PC-9 (cell line): Measurements from ENCODE around the gene ZNF236. TPM values are rescaled to one million over a fixed set of nuclear protein-coding genes. Genes with fewer than 3 reads are reported as not detected.

Experiments
- BruUV-seq: library from RNA; stranded (reverse); fragments of 400-500 nt; replicated peaks from 2 replicates; lab custom pipeline; 2021; lab: Mats Ljungman, UMichigan
- CTCF ChIA-PET: fragments of 300-600 bp; sonication (Branson Sonifier 250); formaldehyde crosslinking; loops from one replicate; lab custom pipeline; 2022; ENCODE audit warnings: antibody characterized with exemption; lab: Charles Lee
- POLR2A ChIA-PET: fragments of 300-600 bp; sonication (Branson Sonifier 250); formaldehyde crosslinking; loops from one replicate; lab custom pipeline; 2022; ENCODE audit warnings: antibody characterized with exemption; ENCODE audit not compliant: unreplicated experiment; lab: Charles Lee
- DNase-seq, 2 experiments: peaks; one replicate each; pipeline versions ENCODE4 v3.0.0 to v3.0.0-alpha.2; 2015 to 2022; ENCODE audit warnings: mixed read lengths in 1 of 2
- H2AFZ ChIP-seq: fragments of 200-600 bp; sonication (generic); 2 replicates; pipeline ENCODE4 v1.8.1; 2017; ENCODE audit warnings: antibody characterized with exemption
- H3F3A ChIP-seq: fragments of 200-600 bp; sonication (generic); 2 replicates; pipeline ENCODE4 v1.8.1; 2017; ENCODE audit warnings: antibody characterized with exemption, mild to moderate bottlenecking, low read depth; ENCODE audit not compliant: insufficient read depth
- H3K27ac ChIP-seq: fragments of 200-600 bp; sonication (generic); 2 replicates; pipeline ENCODE4 v1.6.1; 2016; ENCODE audit warnings: mixed run types
- H3K27me3 ChIP-seq: fragments of 200-600 bp; sonication (generic); 2 replicates; pipeline ENCODE4 v1.6.1; 2016; ENCODE audit warnings: low read depth, mixed run types; ENCODE audit not compliant: insufficient read depth
- H3K36me3 ChIP-seq: fragments of 200-600 bp; sonication (generic); 2 replicates; pipeline ENCODE4 v1.6.1; 2016; ENCODE audit warnings: low read depth, mixed run types
- H3K4me1 ChIP-seq: fragments of 200-600 bp; sonication (generic); replicated peaks from 2 replicates; pipeline ENCODE4 v1.6.1; 2016; ENCODE audit warnings: mixed run types; ENCODE audit not compliant: insufficient read depth
- H3K4me2 ChIP-seq: fragments of 200-600 bp; sonication (generic); 2 replicates; pipeline ENCODE4 v1.6.1; 2017; ENCODE audit warnings: mixed run types
- H3K4me3 ChIP-seq: fragments of 200-600 bp; sonication (generic); 2 replicates; pipeline ENCODE4 v1.6.1; 2016; ENCODE audit warnings: mixed run types
- H3K79me2 ChIP-seq: fragments of 200-600 bp; sonication (generic); 2 replicates; pipeline ENCODE4 v1.6.1; 2017; ENCODE audit warnings: low read depth, mixed run types
- H3K9me2 ChIP-seq: fragments of 200-600 bp; sonication (generic); 2 replicates; pipeline ENCODE4 v1.8.1; 2017; ENCODE audit warnings: mild to moderate bottlenecking; ENCODE audit not compliant: insufficient read depth
- H3K9me3 ChIP-seq: fragments of 200-600 bp; sonication (generic); 2 replicates; pipeline ENCODE4 v1.8.1; 2016; ENCODE audit warnings: low read depth; ENCODE audit not compliant: insufficient read depth
- H4K20me1 ChIP-seq: fragments of 200-600 bp; sonication (generic); 2 replicates; pipeline ENCODE4 v1.8.1; 2017; ENCODE audit not compliant: insufficient read depth
- EZH2 ChIP-seq: fragments of 200-600 bp; sonication (generic); IDR thresholded peaks from 2 replicates; pipeline ENCODE4 v1.8.0; 2017; ENCODE audit warnings: antibody characterized with exemption, low read depth
- intact Hi-C: fragments of 100-400 bp; cut with micrococcal nuclease; formaldehyde crosslinking; loops from one replicate; pipeline ENCODE4 v1.10.0; 2022; ENCODE audit not compliant: unreplicated experiment
- total RNA-seq: library from RNA; stranded (reverse); gene quantifications from 2 replicates; pipeline ENCODE4 v1.2.3, GENCODE V29; 2021
- TF ChIP-seq, protein P1 (sequence below): fragments of 200-600 bp; sonication (generic); conservative IDR thresholded peaks from 2 replicates; pipeline ENCODE4 v1.6.1; 2017; ENCODE audit warnings: mixed run types, antibody characterized with exemption, mild to moderate bottlenecking, moderate library complexity

The ZNF236 gene
- total RNA-seq, 1 experiment from 2014 or later, result 10.8 TPM

DNA sequence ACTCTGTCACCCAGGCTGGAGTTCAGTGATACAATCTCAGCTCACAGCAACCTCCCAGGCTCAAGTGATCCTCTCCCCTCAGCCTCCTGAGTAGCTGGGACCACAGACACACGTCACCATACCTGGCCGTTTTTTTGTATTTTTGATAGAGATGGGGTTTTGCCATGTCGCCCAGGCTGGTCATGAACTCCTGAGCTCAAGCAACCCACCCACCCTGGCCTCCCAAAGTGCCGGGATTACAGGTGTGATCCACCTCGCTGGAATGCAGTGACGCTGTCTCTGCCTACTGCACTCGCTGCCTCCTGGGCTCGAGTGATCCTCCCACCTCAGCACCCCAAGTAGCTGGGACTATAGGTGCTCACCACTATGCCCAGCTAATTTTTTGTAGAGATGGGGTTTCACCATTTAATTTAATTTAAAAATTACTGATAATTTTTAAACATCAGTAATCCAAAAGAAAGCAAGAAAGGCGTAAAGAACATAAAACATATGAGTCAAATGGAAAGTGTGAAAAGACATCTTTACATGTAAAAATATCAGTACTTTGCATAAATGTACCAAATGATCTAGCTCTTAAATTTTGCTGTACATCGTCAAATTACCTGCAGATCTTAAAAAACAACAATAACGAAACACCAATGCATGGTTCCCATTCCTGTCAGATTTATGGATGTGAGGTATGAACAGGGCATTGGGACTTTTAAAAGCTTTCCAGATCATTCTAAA is 2.8 kb upstream of the ZNF236 start:
- POLR2A ChIA-PET, result interaction anchor here (0.7 kb wide), 1 partner anchor 180 kb away, joined by 7 read pairs; no protein-coding TSS in a partner anchor
- TF ChIP-seq EZH2, result no peak
- TF ChIP-seq, protein P1, sequence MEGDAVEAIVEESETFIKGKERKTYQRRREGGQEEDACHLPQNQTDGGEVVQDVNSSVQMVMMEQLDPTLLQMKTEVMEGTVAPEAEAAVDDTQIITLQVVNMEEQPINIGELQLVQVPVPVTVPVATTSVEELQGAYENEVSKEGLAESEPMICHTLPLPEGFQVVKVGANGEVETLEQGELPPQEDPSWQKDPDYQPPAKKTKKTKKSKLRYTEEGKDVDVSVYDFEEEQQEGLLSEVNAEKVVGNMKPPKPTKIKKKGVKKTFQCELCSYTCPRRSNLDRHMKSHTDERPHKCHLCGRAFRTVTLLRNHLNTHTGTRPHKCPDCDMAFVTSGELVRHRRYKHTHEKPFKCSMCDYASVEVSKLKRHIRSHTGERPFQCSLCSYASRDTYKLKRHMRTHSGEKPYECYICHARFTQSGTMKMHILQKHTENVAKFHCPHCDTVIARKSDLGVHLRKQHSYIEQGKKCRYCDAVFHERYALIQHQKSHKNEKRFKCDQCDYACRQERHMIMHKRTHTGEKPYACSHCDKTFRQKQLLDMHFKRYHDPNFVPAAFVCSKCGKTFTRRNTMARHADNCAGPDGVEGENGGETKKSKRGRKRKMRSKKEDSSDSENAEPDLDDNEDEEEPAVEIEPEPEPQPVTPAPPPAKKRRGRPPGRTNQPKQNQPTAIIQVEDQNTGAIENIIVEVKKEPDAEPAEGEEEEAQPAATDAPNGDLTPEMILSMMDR, result no peak
- Histone ChIP-seq H3K9me2 (no peaks in the 10 kb centered on the region), H4K20me1 (no peaks in the 10 kb centered on the region), H3F3A (peaks cover 2% of the 10 kb centered on the region; the same call in 1 of the 2 replicates), H3K27ac (no peak overlapping the region), H3K4me3 (no peak overlapping the region), H3K9me3 (no peaks in the 10 kb centered on the region), H3K79me2 (peaks cover 49% of the 10 kb centered on the region), H3K36me3 (no peaks in the 10 kb centered on the region), H3K27me3 (no peaks in the 10 kb centered on the region), H3K4me2 (0 out of 2 replicates have a peak overlapping the region, but pooled peaks have one; percentile 99), H2AFZ (no peak overlapping the region), H3K4me1 (peaks cover 16% of the 10 kb centered on the region)
- DNase-seq, result no peak
- intact Hi-C loops, result no loop called here
- no TSS peak for BruUV-seq
- CTCF ChIA-PET, result no interaction called here

DNA sequence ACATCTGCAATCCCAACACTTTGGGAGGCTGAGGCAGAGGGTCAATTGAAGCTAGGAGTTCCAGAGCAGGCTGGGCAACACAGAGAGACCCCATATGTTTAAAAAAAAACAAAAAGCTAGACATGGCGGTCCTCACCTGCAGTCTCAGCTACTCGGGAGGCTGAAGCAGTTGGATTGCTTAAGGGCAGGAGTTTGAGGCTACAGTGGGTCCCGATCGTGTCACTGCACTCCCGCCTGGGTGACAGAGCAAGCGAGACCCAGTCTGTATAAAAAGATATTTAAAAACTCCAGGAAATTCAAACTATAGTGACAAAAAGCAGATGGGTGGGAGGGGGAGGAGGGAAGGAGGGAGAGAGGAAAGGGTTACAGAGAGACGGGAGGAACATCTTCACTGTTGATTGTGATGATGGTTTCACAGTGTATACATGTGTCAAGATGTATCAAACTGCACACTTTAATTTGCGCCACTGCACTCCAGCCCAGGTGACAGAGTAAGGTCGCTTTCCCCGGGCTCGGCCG is 942 bp upstream of the ZNF236 start:
- Histone ChIP-seq H3K79me2 (peaks cover 68% of the 10 kb centered on the region), H4K20me1 (no peaks in the 10 kb centered on the region), H3K4me3 (peak overlapping the region; percentile 81), H3K9me2 (no peaks in the 10 kb centered on the region), H3K9me3 (no peaks in the 10 kb centered on the region), H3F3A (peaks cover 2% of the 10 kb centered on the region; the same call in 1 of the 2 replicates), H3K4me2 (peak overlapping the region; percentile 99), H3K36me3 (no peaks in the 10 kb centered on the region), H2AFZ (peak overlapping the region; percentile 87), H3K27me3 (no peaks in the 10 kb centered on the region), H3K4me1 (peaks cover 16% of the 10 kb centered on the region), H3K27ac (peak overlapping the region; percentile 43)
- no peak for TF ChIP-seq EZH2
- TF ChIP-seq, protein P1, result no peak
- intact Hi-C loops, result no loop called here
- POLR2A ChIA-PET, result no interaction called here
- no peak for DNase-seq
- CTCF ChIA-PET, result no interaction called here
- no TSS peak for BruUV-seq

DNA sequence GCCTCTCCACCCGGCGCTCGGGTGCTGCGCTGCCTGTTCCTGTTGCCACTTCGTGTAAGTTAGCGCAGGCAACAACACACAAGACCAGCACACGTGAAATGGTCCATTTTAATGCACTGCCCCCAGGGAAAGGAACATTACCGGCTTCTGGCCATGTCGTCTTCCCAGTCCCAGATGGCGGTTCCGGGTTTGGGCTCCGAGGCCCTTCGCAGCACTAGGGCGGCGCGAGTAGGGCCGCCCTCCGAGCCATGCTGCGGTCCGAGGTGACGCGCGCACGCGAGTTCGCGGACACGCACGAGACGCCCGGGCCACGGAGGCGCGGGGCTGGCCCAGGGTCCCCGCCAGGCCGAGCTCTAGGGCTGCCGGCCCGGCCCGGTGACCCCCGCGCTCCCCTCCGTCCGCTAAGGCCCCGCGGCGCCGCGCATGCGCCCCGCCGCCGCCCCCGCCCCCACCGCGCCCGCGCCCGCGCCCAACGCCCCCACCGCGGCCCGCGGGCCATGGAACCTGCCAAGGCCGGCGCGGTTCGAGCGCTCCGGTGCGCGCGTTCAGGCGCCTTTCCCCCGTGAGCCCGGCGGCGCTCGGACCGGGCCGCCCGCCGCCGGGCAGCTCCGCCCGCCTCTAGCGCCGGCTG is 367 bp upstream of the ZNF236 start:
- peaks cover 73% of the 10 kb centered on the region for H3K79me2 ChIP-seq
- peak overlapping the region; percentile 81 for H3K4me3 ChIP-seq
- no peaks in the 10 kb centered on the region for H3K36me3 ChIP-seq
- H4K20me1 ChIP-seq, result no peaks in the 10 kb centered on the region
- peak overlapping the region; percentile 87 for H2AFZ ChIP-seq
- ChIA-PET CTCF (no interaction called here), POLR2A (no interaction called here)
- BruUV-seq, result TSS peak; percentile 65
- intact Hi-C loops, result no loop called here
- no peaks in the 10 kb centered on the region for H3K27me3 ChIP-seq
- H3K9me2 ChIP-seq, result no peaks in the 10 kb centered on the region
- H3F3A ChIP-seq, result peaks cover 2% of the 10 kb centered on the region; the same call in 1 of the 2 replicates
- no peaks in the 10 kb centered on the region for H3K9me3 ChIP-seq
- TF ChIP-seq, protein P1, result no peak
- TF ChIP-seq EZH2, result no peak
- H3K27ac ChIP-seq, result peak overlapping the region; percentile 43
- peak overlapping the region; percentile 99 for H3K4me2 ChIP-seq
- peak in 1 of 2 experiments; percentile 41 for DNase-seq
- peaks cover 16% of the 10 kb centered on the region for H3K4me1 ChIP-seq
